Measurements from ENCODE around the gene ZNF90.

DNA sequence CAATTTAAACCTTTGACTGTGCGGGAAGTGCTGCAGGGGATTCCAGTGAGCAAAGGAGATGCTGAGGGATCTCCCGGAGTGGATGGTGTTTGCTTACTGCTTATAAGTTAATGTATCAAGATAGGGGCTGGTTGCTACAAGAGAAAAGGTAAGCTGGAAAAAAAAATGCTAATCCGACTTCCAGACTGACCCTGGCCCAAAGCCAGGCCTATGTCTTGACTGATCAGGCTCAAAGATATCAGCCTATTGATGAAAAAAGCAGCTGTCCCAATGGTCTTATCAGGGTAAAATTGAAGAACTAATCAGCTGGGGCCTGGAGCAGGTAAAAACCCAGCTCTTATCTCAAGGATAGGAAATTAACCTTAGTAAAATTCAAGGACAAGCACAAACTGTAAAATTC lies 10.9 kb upstream of the ZNF90 start:
- TF ChIP-seq, protein P1, sequence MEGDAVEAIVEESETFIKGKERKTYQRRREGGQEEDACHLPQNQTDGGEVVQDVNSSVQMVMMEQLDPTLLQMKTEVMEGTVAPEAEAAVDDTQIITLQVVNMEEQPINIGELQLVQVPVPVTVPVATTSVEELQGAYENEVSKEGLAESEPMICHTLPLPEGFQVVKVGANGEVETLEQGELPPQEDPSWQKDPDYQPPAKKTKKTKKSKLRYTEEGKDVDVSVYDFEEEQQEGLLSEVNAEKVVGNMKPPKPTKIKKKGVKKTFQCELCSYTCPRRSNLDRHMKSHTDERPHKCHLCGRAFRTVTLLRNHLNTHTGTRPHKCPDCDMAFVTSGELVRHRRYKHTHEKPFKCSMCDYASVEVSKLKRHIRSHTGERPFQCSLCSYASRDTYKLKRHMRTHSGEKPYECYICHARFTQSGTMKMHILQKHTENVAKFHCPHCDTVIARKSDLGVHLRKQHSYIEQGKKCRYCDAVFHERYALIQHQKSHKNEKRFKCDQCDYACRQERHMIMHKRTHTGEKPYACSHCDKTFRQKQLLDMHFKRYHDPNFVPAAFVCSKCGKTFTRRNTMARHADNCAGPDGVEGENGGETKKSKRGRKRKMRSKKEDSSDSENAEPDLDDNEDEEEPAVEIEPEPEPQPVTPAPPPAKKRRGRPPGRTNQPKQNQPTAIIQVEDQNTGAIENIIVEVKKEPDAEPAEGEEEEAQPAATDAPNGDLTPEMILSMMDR (IDR thresholded peaks at IDR 0.05; ENCODE audit: low read depth, low read length, poor library complexity, severe bottlenecking), result no peak
- TF ChIP-seq EZH2phosphoT487 (IDR thresholded peaks at IDR 0.05; ENCODE audit: borderline replicate concordance, low read length), result no peak
